ENCODE measurements around the gene CLPTM1L. TPM values are rescaled to one million over a fixed set of nuclear protein-coding genes. Genes with fewer than 3 reads are reported as not detected.
"Not testable (repeated sequence)": the region's sequence is repeated elsewhere in the genome, so short reads cannot be mapped to it uniquely, and the experiment has no call there.

Gene CLPTM1L
- total RNA-seq, 1 donor from 2014 or later: 84.8 TPM

- Mint-ChIP-seq H3K36me3 (no peaks in the 10 kb centered on the region), H3K4me1 (ENCODE audit: unreplicated experiment) (no peaks in the 10 kb centered on the region), H3K27ac (no peak overlapping the region), H3K4me3 (no peak overlapping the region), H3K27me3 (no peaks in the 10 kb centered on the region), H3K9me3 (no peaks in the 10 kb centered on the region)
- DNase-seq (ENCODE audit: extremely low spot score, unreplicated experiment): no peak
- no peak for TF ChIP-seq CTCF (conservative IDR thresholded peaks at IDR 0.05)
Measured at GRCh38 chr5:1277331-1277730, 67.6 kb downstream of the CLPTM1L start.

GRCh38 chr5:1276930-1277329 lies 68.0 kb downstream of the CLPTM1L start:
- no peaks in the 10 kb centered on the region for H3K9me3 Mint-ChIP-seq
- H3K4me3 Mint-ChIP-seq: no peak overlapping the region
- no peak overlapping the region for H3K27ac Mint-ChIP-seq
- no peaks in the 10 kb centered on the region for H3K27me3 Mint-ChIP-seq
- no peaks in the 10 kb centered on the region for H3K36me3 Mint-ChIP-seq
- no peak for DNase-seq (ENCODE audit: extremely low spot score, unreplicated experiment)
- no peaks in the 10 kb centered on the region for H3K4me1 Mint-ChIP-seq (ENCODE audit: unreplicated experiment)
- TF ChIP-seq CTCF (conservative IDR thresholded peaks at IDR 0.05): no peak

- not testable (repeated sequence) for H3K9me3 Mint-ChIP-seq; H3K4me1 Mint-ChIP-seq (ENCODE audit: unreplicated experiment); H3K27ac Mint-ChIP-seq; H3K27me3 Mint-ChIP-seq; DNase-seq (ENCODE audit: extremely low spot score, unreplicated experiment); H3K4me3 Mint-ChIP-seq; H3K36me3 Mint-ChIP-seq
Measured at GRCh38 chr5:1275397-1276391, 69.2 kb downstream of the CLPTM1L start.

- Mint-ChIP-seq H3K4me3 (no peak overlapping the region), H3K36me3 (no peaks in the 10 kb centered on the region), H3K9me3 (no peaks in the 10 kb centered on the region), H3K27ac (no peak overlapping the region), H3K4me1 (ENCODE audit: unreplicated experiment) (no peaks in the 10 kb centered on the region), H3K27me3 (no peaks in the 10 kb centered on the region)
- no peak for DNase-seq (ENCODE audit: extremely low spot score, unreplicated experiment)
- TF ChIP-seq CTCF (conservative IDR thresholded peaks at IDR 0.05): no peak
Measured at GRCh38 chr5:1274471-1274870, 70.4 kb downstream of the CLPTM1L start.

GRCh38 chr5:1273745-1274144 lies 71.2 kb downstream of the CLPTM1L start:
- H3K4me3 Mint-ChIP-seq: no peak overlapping the region
- DNase-seq (ENCODE audit: extremely low spot score, unreplicated experiment): no peak
- H3K36me3 Mint-ChIP-seq: no peaks in the 10 kb centered on the region
- no peak for TF ChIP-seq CTCF (conservative IDR thresholded peaks at IDR 0.05)
- no peaks in the 10 kb centered on the region for H3K9me3 Mint-ChIP-seq
- H3K27me3 Mint-ChIP-seq: no peaks in the 10 kb centered on the region
- no peak overlapping the region for H3K27ac Mint-ChIP-seq
- no peaks in the 10 kb centered on the region for H3K4me1 Mint-ChIP-seq (ENCODE audit: unreplicated experiment)

- Mint-ChIP-seq H3K36me3 (no peaks in the 10 kb centered on the region), H3K4me3 (no peak overlapping the region), H3K27ac (no peak overlapping the region), H3K9me3 (no peaks in the 10 kb centered on the region), H3K4me1 (ENCODE audit: unreplicated experiment) (no peaks in the 10 kb centered on the region), H3K27me3 (no peaks in the 10 kb centered on the region)
- DNase-seq (ENCODE audit: extremely low spot score, unreplicated experiment): no peak
- no peak for TF ChIP-seq CTCF (conservative IDR thresholded peaks at IDR 0.05)
Measured at GRCh38 chr5:1272201-1272600, 72.7 kb downstream of the CLPTM1L start.

Measured in type B pancreatic cell (in vitro differentiated cells).